MCF 10A (cell line): ENCODE measurements around the gene DDX27. TPM values are rescaled to one million over a fixed set of nuclear protein-coding genes. Genes with fewer than 3 reads are reported as not detected.

Experiments
- BruUV-seq: library from RNA; stranded (reverse); fragments of 400-500 nt; replicated peaks from 2 replicates; lab custom pipeline; 2021; lab: Mats Ljungman, UMichigan
- CTCF ChIA-PET: fragments of 300-600 bp; sonication (Branson Sonifier 250); formaldehyde crosslinking; extraction: SDS; loops from one replicate; lab custom pipeline; 2021; ENCODE audit warnings: antibody characterized with exemption, inconsistent platforms; lab: Yijun Ruan, JAX
- POLR2A ChIA-PET: fragments of 300-600, 350-650 bp; sonication (Branson Sonifier 250); formaldehyde crosslinking; extraction: SDS; loops from one replicate; lab custom pipeline; 2020; ENCODE audit warnings: antibody characterized with exemption, inconsistent platforms; lab: Yijun Ruan, JAX
- DNase-seq: peaks from one replicate; pipeline ENCODE4 v3.0.0-alpha.2; 2018; ENCODE audit not compliant: unreplicated experiment
- H3K27ac Mint-ChIP-seq: one replicate; pipeline ENCODE4 v1.8.0; 2022; ENCODE audit warnings: mild to moderate bottlenecking, low read depth, mixed read lengths; ENCODE audit not compliant: unreplicated experiment
- H3K27me3 Mint-ChIP-seq: one replicate; pipeline ENCODE4 v1.8.0; 2022; ENCODE audit warnings: mixed read lengths; ENCODE audit not compliant: insufficient read depth, unreplicated experiment
- H3K36me3 Mint-ChIP-seq: one replicate; pipeline ENCODE4 v1.8.0; 2022; ENCODE audit warnings: mild to moderate bottlenecking, moderate library complexity, mixed read lengths; ENCODE audit not compliant: insufficient read depth, unreplicated experiment
- H3K4me1 Mint-ChIP-seq: one replicate; pipeline ENCODE4 v1.8.0; 2022; ENCODE audit warnings: mixed read lengths; ENCODE audit not compliant: insufficient read depth, unreplicated experiment
- H3K4me3 Mint-ChIP-seq: one replicate; pipeline ENCODE4 v1.8.0; 2022; ENCODE audit warnings: mild to moderate bottlenecking, moderate library complexity, mixed read lengths; ENCODE audit not compliant: unreplicated experiment
- H3K9me3 Mint-ChIP-seq: one replicate; pipeline ENCODE4 v1.8.0; 2022; ENCODE audit warnings: mixed read lengths; ENCODE audit not compliant: unreplicated experiment
- intact Hi-C: fragments of 100-400 bp; cut with micrococcal nuclease; formaldehyde crosslinking; loops from 2 replicates; pipeline ENCODE4 v1.14.1; 2022
- total RNA-seq: library from RNA; stranded (reverse); gene quantifications from 2 replicates; pipeline ENCODE4 v1.2.3, GENCODE V29; 2022
- TF ChIP-seq, protein P1 (sequence below): fragments of 200-600 bp; IDR thresholded peaks from one replicate; pipeline ENCODE4 v1.8.0; 2022; ENCODE audit warnings: antibody characterized with exemption, mild to moderate bottlenecking; ENCODE audit not compliant: unreplicated experiment

DDX27 gene
- total RNA-seq, 1 experiment from 2014 or later: 56.4 TPM

DNA sequence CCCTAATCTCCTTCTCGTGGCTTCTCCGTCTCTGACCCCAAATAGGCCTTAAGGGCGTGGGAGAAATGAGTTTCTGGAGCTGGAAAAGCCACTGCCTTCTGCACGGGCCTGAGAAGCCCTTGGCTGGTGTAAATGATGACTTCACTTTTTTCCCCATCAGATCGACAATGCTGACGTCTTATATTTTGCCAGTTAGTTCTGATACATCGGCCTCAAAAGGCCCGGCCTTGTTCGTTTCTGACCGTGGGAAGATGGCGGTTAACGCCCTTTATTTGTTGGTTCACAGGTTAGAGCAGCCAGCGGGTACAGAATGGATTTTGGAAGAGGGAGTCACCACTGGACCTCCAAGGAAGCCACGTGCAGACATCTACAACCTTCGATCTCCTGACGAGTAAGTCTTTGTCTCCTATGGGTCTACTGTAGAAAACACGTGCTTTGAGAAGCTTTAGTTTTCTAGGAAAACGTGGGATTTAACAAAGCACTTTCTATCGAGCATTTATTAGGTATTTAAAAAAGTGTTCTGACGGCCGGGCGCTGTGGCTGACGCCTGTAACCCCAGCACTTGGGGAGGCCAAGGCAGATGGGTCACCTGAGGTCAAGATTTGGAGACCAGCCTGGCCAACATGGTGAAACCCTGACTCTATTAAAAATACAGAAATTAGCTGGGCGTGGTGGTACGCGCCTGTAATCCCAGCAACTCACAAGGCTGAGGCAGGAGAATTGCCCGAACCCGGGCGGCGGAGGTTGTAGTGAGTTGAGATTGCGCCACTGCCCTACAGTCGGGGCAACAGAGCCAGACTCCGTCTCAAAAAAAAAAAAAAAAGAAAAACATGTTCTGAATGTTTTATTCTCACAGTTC, 59.8 kb downstream of the DDX27 start:
- Mint-ChIP-seq H3K36me3 (peaks cover 82% of the 10 kb centered on the region), H3K27me3 (no peaks in the 10 kb centered on the region), H3K4me3 (peak overlapping the region; percentile 81), H3K9me3 (no peaks in the 10 kb centered on the region), H3K27ac (peak overlapping the region; percentile 96), H3K4me1 (peaks cover 58% of the 10 kb centered on the region)
- BruUV-seq: TSS peak; percentile 63
- ChIA-PET POLR2A (interaction anchor here (0.6 to 8.8 kb wide), 25 partner anchors 8 to 870 kb away, joined by 3 to 170 read pairs (median 4); partner anchors contain the start of genes CSE1L, DDX27, SPATA2 and STAU1), CTCF (no interaction called here)
- TF ChIP-seq, protein P1, sequence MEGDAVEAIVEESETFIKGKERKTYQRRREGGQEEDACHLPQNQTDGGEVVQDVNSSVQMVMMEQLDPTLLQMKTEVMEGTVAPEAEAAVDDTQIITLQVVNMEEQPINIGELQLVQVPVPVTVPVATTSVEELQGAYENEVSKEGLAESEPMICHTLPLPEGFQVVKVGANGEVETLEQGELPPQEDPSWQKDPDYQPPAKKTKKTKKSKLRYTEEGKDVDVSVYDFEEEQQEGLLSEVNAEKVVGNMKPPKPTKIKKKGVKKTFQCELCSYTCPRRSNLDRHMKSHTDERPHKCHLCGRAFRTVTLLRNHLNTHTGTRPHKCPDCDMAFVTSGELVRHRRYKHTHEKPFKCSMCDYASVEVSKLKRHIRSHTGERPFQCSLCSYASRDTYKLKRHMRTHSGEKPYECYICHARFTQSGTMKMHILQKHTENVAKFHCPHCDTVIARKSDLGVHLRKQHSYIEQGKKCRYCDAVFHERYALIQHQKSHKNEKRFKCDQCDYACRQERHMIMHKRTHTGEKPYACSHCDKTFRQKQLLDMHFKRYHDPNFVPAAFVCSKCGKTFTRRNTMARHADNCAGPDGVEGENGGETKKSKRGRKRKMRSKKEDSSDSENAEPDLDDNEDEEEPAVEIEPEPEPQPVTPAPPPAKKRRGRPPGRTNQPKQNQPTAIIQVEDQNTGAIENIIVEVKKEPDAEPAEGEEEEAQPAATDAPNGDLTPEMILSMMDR: no peak
- DNase-seq: peak; percentile 34
- intact Hi-C loops: loop anchor here (2.0 kb wide), 1 partner anchor 32 kb away; no protein-coding TSS in a partner anchor

DNA sequence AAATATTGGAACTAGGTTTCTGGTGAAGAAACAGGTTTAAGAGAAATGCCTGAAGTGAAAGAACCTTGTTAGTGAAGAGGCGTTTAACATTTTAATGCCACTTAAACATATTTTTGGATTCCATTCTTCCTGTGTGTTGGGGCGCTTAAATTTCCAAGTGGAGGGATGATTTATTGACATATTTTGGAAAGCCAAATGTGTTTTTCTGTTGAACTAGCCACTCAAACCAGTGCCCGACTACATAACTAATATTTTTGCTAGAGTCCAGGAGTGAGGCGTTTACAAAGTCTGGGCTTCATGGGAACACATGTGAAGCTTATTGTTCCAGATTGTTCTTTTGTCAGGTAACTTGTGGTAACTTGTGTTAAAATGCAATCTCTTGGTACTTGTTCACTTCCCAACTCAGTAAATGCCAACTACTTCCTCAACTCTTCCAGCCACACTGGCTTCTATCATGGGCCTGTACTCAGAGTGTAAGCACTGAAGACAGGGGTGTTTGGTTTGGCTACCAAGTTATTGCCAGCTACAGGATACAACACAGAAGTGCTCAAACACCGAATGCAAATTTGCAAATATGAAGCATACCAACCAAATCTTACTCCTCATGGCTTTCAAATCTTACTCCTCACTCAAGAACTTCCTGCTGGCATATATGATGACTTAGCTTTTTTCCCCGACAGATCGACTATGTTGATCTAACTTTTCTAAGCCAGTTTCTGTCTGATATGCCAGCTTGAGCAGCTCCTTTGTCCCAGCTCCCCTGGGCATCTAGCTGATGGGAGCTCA, 60.7 kb downstream of the DDX27 start:
- Mint-ChIP-seq H3K4me1 (peaks cover 67% of the 10 kb centered on the region), H3K27me3 (no peaks in the 10 kb centered on the region), H3K9me3 (no peaks in the 10 kb centered on the region), H3K27ac (peak overlapping the region; percentile 96), H3K36me3 (peaks cover 86% of the 10 kb centered on the region), H3K4me3 (peak overlapping the region; percentile 81)
- intact Hi-C loops: loop anchor here (2.0 to 5.0 kb wide), 2 partner anchors 33 to 42 kb away; no protein-coding TSS in a partner anchor
- no TSS peak for BruUV-seq
- DNase-seq: peak; percentile 28
- TF ChIP-seq, protein P1: no peak
- ChIA-PET POLR2A (interaction anchor here (0.5 to 8.8 kb wide), 30 partner anchors 9 to 1919 kb away, joined by 3 to 170 read pairs (median 4); partner anchors contain the start of genes CSE1L, DDX27, SPATA2 and STAU1), CTCF (interaction anchor here (0.7 kb wide), 2 partner anchors 33 to 257 kb away, joined by 3 to 4 read pairs; no protein-coding TSS in a partner anchor)

DNA sequence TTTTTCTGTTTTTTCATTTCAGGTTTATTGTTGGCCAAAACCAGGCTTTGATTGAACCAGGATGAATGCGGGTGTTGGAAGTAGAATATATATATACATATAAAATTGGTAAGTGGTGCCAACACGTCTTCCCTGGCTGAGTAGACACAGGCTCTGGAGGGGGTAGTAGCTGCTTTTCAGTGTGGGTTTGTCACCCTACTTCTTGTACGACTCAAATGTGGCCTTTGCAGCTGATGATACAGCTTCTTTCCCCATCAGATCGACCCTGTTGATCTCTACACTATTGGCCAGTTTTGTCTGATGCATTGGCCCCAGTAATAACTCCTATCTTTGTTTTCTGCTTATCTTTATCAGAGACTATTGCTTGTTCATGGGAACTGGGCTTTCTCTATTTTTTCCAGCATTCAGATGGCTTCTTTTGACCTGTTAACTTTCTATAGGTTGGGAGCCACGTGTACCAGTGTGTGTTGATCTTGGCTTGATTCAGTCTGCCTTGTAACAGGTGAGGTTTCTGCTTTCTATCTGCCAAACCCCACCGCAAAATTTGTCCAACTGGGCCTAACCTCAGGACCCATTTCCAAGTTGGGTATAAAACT, 61.3 kb downstream of the DDX27 start:
- Mint-ChIP-seq H3K4me1 (peaks cover 70% of the 10 kb centered on the region), H3K9me3 (no peaks in the 10 kb centered on the region), H3K27ac (peak overlapping the region; percentile 96), H3K27me3 (no peaks in the 10 kb centered on the region), H3K36me3 (peaks cover 86% of the 10 kb centered on the region), H3K4me3 (peak overlapping the region; percentile 81)
- ChIA-PET CTCF (interaction anchor here (0.6 to 0.7 kb wide), 4 partner anchors 34 to 256 kb away, joined by 3 to 4 read pairs (median 3); no protein-coding TSS in a partner anchor), POLR2A (interaction anchor here (0.5 to 8.8 kb wide), 25 partner anchors 9 to 1920 kb away, joined by 3 to 170 read pairs (median 4); partner anchors contain the start of genes CSE1L, DDX27 and STAU1)
- TF ChIP-seq, protein P1: no peak
- DNase-seq: peak; percentile 16
- intact Hi-C loops: loop anchor here (5.0 kb wide), 1 partner anchor 42 kb away; no protein-coding TSS in a partner anchor
- TSS peak; percentile 75 for BruUV-seq
